ENCODE results near the gene CAMKK2.

DNA sequence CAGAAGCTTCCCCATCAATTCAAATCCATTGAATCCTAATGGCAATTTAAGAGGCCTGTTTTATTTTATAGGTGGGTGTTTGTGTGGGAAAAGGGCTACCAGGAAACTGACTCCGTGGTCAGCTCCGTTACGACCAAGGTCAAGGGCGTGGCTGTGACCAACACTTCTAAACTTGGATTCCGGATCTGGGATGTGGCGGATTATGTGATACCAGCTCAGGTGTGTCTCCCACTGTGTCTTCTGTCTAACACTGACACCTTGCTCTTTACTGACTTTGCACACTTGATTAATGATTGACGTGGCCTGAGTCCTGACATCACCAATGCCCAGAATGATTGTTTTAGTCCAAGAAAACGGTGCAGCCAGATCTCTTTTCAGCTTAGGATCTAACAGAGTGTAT lies 79.4 kb downstream of the CAMKK2 start:
- TF ChIP-seq, protein P1, sequence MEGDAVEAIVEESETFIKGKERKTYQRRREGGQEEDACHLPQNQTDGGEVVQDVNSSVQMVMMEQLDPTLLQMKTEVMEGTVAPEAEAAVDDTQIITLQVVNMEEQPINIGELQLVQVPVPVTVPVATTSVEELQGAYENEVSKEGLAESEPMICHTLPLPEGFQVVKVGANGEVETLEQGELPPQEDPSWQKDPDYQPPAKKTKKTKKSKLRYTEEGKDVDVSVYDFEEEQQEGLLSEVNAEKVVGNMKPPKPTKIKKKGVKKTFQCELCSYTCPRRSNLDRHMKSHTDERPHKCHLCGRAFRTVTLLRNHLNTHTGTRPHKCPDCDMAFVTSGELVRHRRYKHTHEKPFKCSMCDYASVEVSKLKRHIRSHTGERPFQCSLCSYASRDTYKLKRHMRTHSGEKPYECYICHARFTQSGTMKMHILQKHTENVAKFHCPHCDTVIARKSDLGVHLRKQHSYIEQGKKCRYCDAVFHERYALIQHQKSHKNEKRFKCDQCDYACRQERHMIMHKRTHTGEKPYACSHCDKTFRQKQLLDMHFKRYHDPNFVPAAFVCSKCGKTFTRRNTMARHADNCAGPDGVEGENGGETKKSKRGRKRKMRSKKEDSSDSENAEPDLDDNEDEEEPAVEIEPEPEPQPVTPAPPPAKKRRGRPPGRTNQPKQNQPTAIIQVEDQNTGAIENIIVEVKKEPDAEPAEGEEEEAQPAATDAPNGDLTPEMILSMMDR (IDR thresholded peaks at IDR 0.05; ENCODE audit: low read depth, low read length, poor library complexity, severe bottlenecking), result no peak
- no peak for TF ChIP-seq EZH2phosphoT487 (IDR thresholded peaks at IDR 0.05; ENCODE audit: borderline replicate concordance, low read length)

Data from DOHH2 (cell line).